ENCODE data around the gene KBTBD4. TPM values are rescaled to one million over a fixed set of nuclear protein-coding genes. Genes with fewer than 3 reads are reported as not detected.

KBTBD4 gene
- total RNA-seq, 1 donor from 2014 or later: 11.1 TPM

DNA sequence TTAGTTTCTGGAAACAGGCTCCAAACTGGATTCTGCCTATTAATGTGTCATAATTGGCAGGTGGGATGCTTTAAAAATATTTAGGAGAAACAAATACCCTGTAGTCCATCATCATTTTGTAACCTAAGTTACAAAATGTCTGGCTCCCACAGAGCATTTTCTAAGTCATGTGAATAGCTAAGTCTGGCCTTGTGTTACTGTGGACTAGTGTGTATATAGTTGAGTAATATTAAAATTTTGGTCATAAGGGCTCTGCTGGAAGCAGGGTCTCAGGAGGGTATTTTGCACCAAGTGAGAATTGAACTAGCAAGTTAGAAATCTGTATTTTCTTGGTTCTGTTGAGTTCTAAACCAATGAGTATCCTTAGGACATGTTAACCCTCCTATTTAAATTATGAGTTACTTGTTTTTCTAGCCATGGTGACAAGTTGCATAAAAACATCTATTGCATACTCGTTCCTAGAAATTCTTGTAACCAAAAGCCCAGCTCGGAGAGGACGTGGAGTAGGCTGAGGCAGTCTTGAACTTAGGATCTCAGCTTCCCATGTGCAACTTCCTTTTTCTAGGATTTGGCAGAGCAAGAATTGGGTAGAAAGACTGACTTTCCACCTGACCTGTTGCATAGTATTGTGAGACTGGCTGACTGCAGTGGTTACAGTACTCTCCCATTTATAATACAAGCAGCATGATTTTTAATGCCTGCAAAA lies 8.0 kb downstream of the KBTBD4 start:
- DNase-seq: no peak
- Mint-ChIP-seq H3K4me3 (ENCODE audit: unreplicated experiment) (no peak overlapping the region), H3K9me3 (ENCODE audit: unreplicated experiment) (no peaks in the 10 kb centered on the region), H3K27me3 (ENCODE audit: unreplicated experiment) (peaks cover 1% of the 10 kb centered on the region), H3K36me3 (ENCODE audit: unreplicated experiment) (peaks cover 5% of the 10 kb centered on the region), H3K4me1 (ENCODE audit: low read depth, unreplicated experiment) (no peaks in the 10 kb centered on the region), H3K27ac (ENCODE audit: unreplicated experiment) (no peak overlapping the region)
- TF ChIP-seq, protein P1, sequence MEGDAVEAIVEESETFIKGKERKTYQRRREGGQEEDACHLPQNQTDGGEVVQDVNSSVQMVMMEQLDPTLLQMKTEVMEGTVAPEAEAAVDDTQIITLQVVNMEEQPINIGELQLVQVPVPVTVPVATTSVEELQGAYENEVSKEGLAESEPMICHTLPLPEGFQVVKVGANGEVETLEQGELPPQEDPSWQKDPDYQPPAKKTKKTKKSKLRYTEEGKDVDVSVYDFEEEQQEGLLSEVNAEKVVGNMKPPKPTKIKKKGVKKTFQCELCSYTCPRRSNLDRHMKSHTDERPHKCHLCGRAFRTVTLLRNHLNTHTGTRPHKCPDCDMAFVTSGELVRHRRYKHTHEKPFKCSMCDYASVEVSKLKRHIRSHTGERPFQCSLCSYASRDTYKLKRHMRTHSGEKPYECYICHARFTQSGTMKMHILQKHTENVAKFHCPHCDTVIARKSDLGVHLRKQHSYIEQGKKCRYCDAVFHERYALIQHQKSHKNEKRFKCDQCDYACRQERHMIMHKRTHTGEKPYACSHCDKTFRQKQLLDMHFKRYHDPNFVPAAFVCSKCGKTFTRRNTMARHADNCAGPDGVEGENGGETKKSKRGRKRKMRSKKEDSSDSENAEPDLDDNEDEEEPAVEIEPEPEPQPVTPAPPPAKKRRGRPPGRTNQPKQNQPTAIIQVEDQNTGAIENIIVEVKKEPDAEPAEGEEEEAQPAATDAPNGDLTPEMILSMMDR (IDR thresholded peaks at IDR 0.05; ENCODE audit: partially characterized antibody, unreplicated experiment): no peak

- Mint-ChIP-seq H3K4me1 (ENCODE audit: low read depth, unreplicated experiment) (no peaks in the 10 kb centered on the region), H3K9me3 (ENCODE audit: unreplicated experiment) (peaks cover 2% of the 10 kb centered on the region), H3K4me3 (ENCODE audit: unreplicated experiment) (no peak overlapping the region), H3K36me3 (ENCODE audit: unreplicated experiment) (peaks cover 5% of the 10 kb centered on the region), H3K27me3 (ENCODE audit: unreplicated experiment) (peaks cover 3% of the 10 kb centered on the region), H3K27ac (ENCODE audit: unreplicated experiment) (no peak overlapping the region)
- TF ChIP-seq, protein P1 (IDR thresholded peaks at IDR 0.05; ENCODE audit: partially characterized antibody, unreplicated experiment): no peak
- no peak for DNase-seq
These were observed 9.1 kb downstream of the KBTBD4 start for GRCh38 chr11:47569646-47570045.

GRCh38 chr11:47566149-47566698 lies 12.5 kb downstream of the KBTBD4 start:
- TF ChIP-seq, protein P1 (IDR thresholded peaks at IDR 0.05; ENCODE audit: partially characterized antibody, unreplicated experiment): no peak
- DNase-seq: no peak
- Mint-ChIP-seq H3K27ac (ENCODE audit: unreplicated experiment) (no peak overlapping the region), H3K4me3 (ENCODE audit: unreplicated experiment) (peak overlapping the region; percentile 76), H3K36me3 (ENCODE audit: unreplicated experiment) (no peaks in the 10 kb centered on the region), H3K27me3 (ENCODE audit: unreplicated experiment) (peaks cover 3% of the 10 kb centered on the region), H3K9me3 (ENCODE audit: unreplicated experiment) (peaks cover 2% of the 10 kb centered on the region), H3K4me1 (ENCODE audit: low read depth, unreplicated experiment) (no peaks in the 10 kb centered on the region)

DNA sequence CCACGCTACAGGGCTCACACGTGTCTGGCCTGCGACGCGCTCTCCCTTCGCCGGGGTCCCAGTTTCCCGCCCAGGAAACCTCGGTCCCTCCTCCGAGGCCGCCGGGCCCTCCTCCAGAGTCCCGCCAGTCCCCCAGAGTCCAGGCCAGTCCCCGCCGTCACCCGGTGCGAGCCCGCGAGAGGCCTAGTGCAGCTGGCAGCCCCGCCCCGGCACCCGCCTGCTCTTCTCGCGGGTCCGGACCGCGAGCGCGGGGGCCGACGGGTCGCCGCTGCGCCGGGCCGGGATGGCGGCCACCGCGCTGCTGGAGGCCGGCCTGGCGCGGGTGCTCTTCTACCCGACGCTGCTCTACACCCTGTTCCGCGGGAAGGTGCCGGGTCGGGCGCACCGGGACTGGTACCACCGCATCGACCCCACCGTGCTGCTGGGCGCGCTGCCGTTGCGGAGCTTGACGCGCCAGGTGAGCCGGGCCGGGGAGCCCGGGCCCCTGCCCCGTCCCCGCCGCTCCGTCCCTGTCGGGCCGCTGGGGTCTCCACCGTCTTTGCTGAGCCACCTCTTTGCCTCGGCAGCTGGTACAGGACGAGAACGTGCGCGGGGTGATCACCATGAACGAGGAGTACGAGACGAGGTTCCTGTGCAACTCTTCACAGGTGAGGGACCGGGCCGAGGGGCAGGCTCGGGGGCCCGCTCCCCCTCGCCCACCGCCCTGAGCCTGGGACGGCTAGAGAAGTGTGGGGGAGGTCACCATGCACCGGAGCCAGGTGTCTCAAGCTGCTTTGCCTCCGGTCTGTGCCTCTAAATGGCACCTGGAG lies 13.2 kb downstream of the KBTBD4 start, which contains the start of gene PTPMT1:
Gene PTPMT1, plus strand, starts transcription at position 260 of the 809 bp plus-strand sequence. Its CDS starts 24 bp downstream, at position 284.
- peak; percentile 75 for DNase-seq
- Mint-ChIP-seq H3K4me3 (ENCODE audit: unreplicated experiment) (peak within 1 kb of the TSS; percentile 78), H3K4me1 (ENCODE audit: low read depth, unreplicated experiment) (no peaks in the 10 kb centered on the region), H3K27ac (ENCODE audit: unreplicated experiment) (no peak within 1 kb of the TSS), H3K36me3 (ENCODE audit: unreplicated experiment) (no peaks in the 10 kb centered on the region), H3K27me3 (ENCODE audit: unreplicated experiment) (peaks cover 3% of the 10 kb centered on the region), H3K9me3 (ENCODE audit: unreplicated experiment) (peaks cover 2% of the 10 kb centered on the region)
- TF ChIP-seq, protein P1 (IDR thresholded peaks at IDR 0.05; ENCODE audit: partially characterized antibody, unreplicated experiment): no peak
